Uterus (tissue), 4 donors: ENCODE measurements around the gene OR5AN1. TPM values are rescaled to one million over a fixed set of nuclear protein-coding genes. Genes with fewer than 3 reads are reported as not detected.

Experiments used
- DNase-seq, 2 donors: peaks; one replicate each; pipeline ENCODE4 v3.0.0-alpha.2; 2019 to 2020
- H3K27ac ChIP-seq, 2 donors: fragments of 200-600 bp; sonication (generic); 1 replicate in 1 of 2; 2 replicates in 1 of 2; pipeline ENCODE4 v1.5.1; 2016 to 2018
- H3K27me3 ChIP-seq, 2 donors: fragments of 200-600 bp; sonication (generic); one replicate each; pipeline ENCODE4 v1.5.1; 2018 to 2019; ENCODE audit warnings: control low read depth in 1 of 2
- H3K36me3 ChIP-seq, 2 donors: fragments of 200-600 bp; sonication (generic); one replicate each; pipeline ENCODE4 v1.5.1; 2019; ENCODE audit warnings: control low read depth in 1 of 2
- H3K4me1 ChIP-seq, 2 donors: fragments of 200-600 bp; sonication (generic); one replicate each; pipeline ENCODE4 v1.5.1; 2018 to 2019; ENCODE audit warnings: control low read depth in 1 of 2
- H3K4me3 ChIP-seq, 2 donors: fragments of 200-600 bp; sonication (generic); 1 replicate in 1 of 2; 2 replicates in 1 of 2; pipeline ENCODE4 v1.5.1; 2018 to 2019; ENCODE audit warnings: mild to moderate bottlenecking in 1 of 2
- H3K9me3 ChIP-seq, 2 donors: fragments of 200-600 bp; sonication (generic); one replicate each; pipeline ENCODE4 v1.5.1; 2019; ENCODE audit warnings: control low read depth in 1 of 2
- POLR2A ChIP-seq, 2 donors: fragments of 450-650 bp; IDR thresholded peaks; one replicate each; pipeline ENCODE4 v1.6.1; 2016; ENCODE audit warnings: antibody characterized with exemption in 2 of 2, mild to moderate bottlenecking in 1 of 2, moderate library complexity in 1 of 2
- intact Hi-C: fragments of 100-400 bp; cut with DNase I; formaldehyde crosslinking; loops from one replicate; pipeline ENCODE4 v1.15.1; 2023; ENCODE audit warnings: low total_unique reads
- total RNA-seq, 4 donors: library from RNA; depleted of rRNA in 3 of 4; stranded (reverse); fragments of >200 nt in 3 of 4; gene quantifications; one replicate each; pipeline versions ENCODE4 v1.1.0 to v1.2.4, GENCODE V29; 2014 to 2023
- TF ChIP-seq, protein P1 (sequence below), 4 experiments: fragments of 200-600 bp in 2 of 4; fragments of 450-650 bp in 2 of 4; sonication (generic) in 2 of 4; IDR thresholded peaks; one replicate each; pipeline ENCODE4 v1.5.1; 2016 to 2019; ENCODE audit warnings: antibody characterized with exemption in 4 of 4, mild to moderate bottlenecking in 2 of 4, moderate library complexity in 1 of 4
- donor health status: DM: yes; HTN: yes; CAD: no.

OR5AN1 gene
- total RNA-seq, 4 donors from 2014 or later, result not detected

DNA sequence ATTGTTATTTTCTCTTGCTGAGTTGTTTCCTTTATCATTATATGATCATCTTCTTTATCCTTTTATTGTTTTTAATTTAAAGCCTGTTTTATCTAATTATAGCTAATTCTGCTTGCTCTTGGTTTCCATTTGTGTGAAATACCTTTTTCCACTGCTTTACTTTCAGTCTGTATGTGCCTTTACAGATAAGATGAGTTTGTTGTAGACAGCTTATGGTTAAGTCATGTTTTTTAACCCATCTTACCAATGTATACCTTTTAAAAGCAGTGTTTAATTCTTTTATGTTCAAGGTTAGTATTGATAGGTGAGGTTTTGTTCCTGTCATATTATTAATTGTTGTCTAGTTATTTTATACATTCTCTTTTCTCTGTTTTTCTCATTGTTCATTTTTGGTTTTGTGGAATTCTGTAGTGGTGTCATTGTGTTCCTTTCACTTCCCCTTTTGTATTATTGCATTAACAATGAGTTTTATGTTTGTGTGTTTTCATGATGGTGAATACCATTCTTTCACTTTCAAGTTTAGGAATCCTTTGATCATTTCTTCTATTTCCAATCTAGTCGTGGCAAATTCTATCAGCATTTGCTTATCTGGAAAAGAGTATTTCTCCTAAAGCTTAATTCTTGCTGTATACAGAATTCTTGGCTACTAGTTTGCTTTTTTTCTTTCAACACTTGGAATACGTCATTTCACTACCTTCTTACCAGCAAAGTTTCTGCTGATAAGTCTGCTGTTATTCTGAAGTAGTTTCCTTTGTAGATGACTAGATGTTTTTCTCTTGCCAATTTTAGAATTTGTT lies 21.8 kb downstream of the OR5AN1 start:
- Histone ChIP-seq H3K27ac (no peak overlapping the region), H3K4me1 (no peaks in the 10 kb centered on the region), H3K4me3 (no peak overlapping the region), H3K9me3 (no peaks in the 10 kb centered on the region), H3K27me3 (no peaks in the 10 kb centered on the region), H3K36me3 (no peaks in the 10 kb centered on the region)
- TF ChIP-seq, protein P1, sequence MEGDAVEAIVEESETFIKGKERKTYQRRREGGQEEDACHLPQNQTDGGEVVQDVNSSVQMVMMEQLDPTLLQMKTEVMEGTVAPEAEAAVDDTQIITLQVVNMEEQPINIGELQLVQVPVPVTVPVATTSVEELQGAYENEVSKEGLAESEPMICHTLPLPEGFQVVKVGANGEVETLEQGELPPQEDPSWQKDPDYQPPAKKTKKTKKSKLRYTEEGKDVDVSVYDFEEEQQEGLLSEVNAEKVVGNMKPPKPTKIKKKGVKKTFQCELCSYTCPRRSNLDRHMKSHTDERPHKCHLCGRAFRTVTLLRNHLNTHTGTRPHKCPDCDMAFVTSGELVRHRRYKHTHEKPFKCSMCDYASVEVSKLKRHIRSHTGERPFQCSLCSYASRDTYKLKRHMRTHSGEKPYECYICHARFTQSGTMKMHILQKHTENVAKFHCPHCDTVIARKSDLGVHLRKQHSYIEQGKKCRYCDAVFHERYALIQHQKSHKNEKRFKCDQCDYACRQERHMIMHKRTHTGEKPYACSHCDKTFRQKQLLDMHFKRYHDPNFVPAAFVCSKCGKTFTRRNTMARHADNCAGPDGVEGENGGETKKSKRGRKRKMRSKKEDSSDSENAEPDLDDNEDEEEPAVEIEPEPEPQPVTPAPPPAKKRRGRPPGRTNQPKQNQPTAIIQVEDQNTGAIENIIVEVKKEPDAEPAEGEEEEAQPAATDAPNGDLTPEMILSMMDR (IDR thresholded peaks at IDR 0.05), result no peak
- TF ChIP-seq POLR2A (IDR thresholded peaks at IDR 0.05), result no peak
- no peak for DNase-seq
- intact Hi-C loops, result no loop called here

DNA sequence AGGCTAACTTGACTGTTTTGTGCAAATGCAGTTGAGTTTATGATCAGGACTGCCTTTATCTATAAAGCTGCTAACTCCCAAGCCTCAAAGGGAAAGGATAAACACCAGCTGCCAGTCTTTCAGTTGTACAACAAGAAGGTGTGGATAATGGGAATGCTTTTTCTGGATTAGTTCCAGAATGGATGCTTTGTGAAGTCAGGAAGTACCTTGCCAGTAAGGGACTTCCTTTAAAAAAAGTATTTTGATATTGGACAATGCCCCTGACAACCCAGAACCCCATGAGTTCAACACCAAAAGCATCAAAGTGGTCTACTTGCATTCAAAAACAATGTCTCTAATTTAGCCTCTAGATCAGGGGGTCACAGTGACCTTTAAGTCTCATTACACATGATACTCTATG lies 35.5 kb downstream of the OR5AN1 start:
- no peak overlapping the region for H3K27ac ChIP-seq
- H3K27me3 ChIP-seq, result no peaks in the 10 kb centered on the region
- H3K9me3 ChIP-seq, result no peaks in the 10 kb centered on the region
- H3K4me1 ChIP-seq, result no peaks in the 10 kb centered on the region
- intact Hi-C loops, result no loop called here
- no peaks in the 10 kb centered on the region for H3K36me3 ChIP-seq
- H3K4me3 ChIP-seq, result no peak overlapping the region
- DNase-seq, result no peak
- no peak for TF ChIP-seq POLR2A (IDR thresholded peaks at IDR 0.05)
- TF ChIP-seq, protein P1 (IDR thresholded peaks at IDR 0.05), result no peak

DNA sequence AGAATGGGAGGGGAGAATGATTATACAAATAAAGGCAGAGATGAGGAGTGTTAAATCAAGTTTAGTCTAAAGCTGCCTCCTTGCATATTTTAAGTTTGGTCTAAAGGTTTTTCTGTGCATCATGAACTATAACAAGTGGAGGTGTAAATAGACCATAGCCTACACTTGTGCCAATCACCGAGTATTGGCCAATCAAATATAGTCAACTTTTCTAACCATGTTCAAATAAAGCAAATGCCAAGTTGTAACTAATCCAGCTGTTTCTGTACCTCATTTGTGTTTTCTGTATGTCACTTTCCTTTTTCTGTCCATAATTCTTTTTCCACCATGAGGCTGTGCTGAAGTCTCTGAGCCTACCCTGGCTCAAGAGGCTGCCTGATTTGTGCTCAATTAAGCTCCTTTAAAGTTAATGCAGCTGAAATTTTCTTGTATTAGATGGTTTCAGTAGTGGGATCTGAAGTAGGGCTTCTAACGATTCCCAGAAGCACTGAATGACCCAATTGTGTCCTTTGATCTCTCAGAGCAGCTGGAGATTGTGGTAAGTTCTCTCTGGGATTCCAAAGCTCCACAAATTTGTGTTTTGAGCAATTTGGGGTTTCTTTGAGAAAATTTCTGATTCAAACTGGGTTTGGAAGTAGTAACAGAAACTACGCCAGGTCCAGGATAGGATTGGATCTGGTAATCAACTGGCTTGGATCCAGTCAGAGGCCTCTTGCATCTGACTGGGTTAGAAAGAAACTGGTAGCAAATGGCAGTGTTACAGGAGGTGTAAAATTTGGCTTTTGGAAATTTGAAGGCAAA lies 42.0 kb downstream of the OR5AN1 start:
- no peaks in the 10 kb centered on the region for H3K36me3 ChIP-seq
- intact Hi-C loops, result no loop called here
- H3K9me3 ChIP-seq, result no peaks in the 10 kb centered on the region
- no peak overlapping the region for H3K27ac ChIP-seq
- H3K4me1 ChIP-seq, result no peaks in the 10 kb centered on the region
- TF ChIP-seq, protein P1 (IDR thresholded peaks at IDR 0.05), result no peak
- no peak for TF ChIP-seq POLR2A (IDR thresholded peaks at IDR 0.05)
- no peak overlapping the region for H3K4me3 ChIP-seq
- H3K27me3 ChIP-seq, result no peaks in the 10 kb centered on the region
- DNase-seq, result no peak

DNA sequence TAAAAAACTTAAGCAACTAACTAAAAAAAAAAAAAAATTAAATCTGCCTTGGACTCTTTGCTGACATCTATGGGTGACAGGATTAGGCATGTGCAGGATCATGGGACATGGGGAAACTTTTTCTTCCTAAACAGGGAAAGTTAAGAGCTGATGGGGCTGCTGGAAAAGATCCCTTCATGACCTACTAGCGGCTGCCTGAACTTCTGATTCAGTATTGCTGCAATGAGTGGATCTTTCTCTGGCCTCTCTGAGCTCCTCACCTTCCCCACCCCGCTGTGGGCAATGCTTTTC lies 42.5 kb downstream of the OR5AN1 start:
- no peak overlapping the region for H3K27ac ChIP-seq
- H3K9me3 ChIP-seq, result no peaks in the 10 kb centered on the region
- no peak for DNase-seq
- intact Hi-C loops, result no loop called here
- no peaks in the 10 kb centered on the region for H3K4me1 ChIP-seq
- TF ChIP-seq POLR2A (IDR thresholded peaks at IDR 0.05), result no peak
- TF ChIP-seq, protein P1 (IDR thresholded peaks at IDR 0.05), result no peak
- H3K27me3 ChIP-seq, result no peaks in the 10 kb centered on the region
- no peaks in the 10 kb centered on the region for H3K36me3 ChIP-seq
- H3K4me3 ChIP-seq, result no peak overlapping the region

DNA sequence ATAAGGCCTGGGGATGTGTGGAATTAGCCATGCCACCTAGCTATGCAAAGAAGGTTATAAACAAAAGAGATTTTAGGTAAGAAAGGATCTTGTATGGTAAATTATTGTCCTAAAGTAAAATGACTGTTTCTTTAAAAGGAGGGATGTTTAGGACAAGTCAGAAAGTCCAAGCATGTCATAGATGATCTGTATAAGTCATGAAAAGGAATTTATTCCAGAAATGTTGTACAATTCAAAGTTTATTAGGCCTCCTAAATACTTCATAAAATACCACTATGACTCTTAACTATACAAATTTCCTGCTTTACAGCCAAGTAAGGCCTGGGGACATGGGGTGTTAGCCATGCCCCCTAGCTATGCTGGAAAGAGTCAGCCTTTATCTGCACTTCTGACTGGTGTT lies 44.9 kb downstream of the OR5AN1 start:
- DNase-seq, result no peak
- no peaks in the 10 kb centered on the region for H3K36me3 ChIP-seq
- H3K4me1 ChIP-seq, result no peaks in the 10 kb centered on the region
- H3K27me3 ChIP-seq, result no peaks in the 10 kb centered on the region
- intact Hi-C loops, result no loop called here
- H3K9me3 ChIP-seq, result no peaks in the 10 kb centered on the region
- H3K4me3 ChIP-seq, result no peak overlapping the region
- no peak overlapping the region for H3K27ac ChIP-seq
- no peak for TF ChIP-seq POLR2A (IDR thresholded peaks at IDR 0.05)
- TF ChIP-seq, protein P1 (IDR thresholded peaks at IDR 0.05), result no peak
